VCaP (cell line): ENCODE data around the gene EEFSEC.

Experiments
- H3K27ac ChIP-seq: fragments of 450-650 bp; 2 replicates; pipeline ENCODE4 v1.5.1; 2017
- CTCF ChIP-seq: fragments of 450-650 bp; conservative IDR thresholded peaks from 2 replicates; pipeline ENCODE4 v1.5.1; 2017; ENCODE audit warnings: mild to moderate bottlenecking, moderate library complexity

The EEFSEC gene

GRCh38 chr3:128277378-128278069 lies 124.2 kb downstream of the EEFSEC start:
- no peak overlapping the region for H3K27ac ChIP-seq
- TF ChIP-seq CTCF = no peak

- no peak for TF ChIP-seq CTCF
- H3K27ac ChIP-seq = no peak overlapping the region
Measured at GRCh38 chr3:128278130-128278529, 124.8 kb downstream of the EEFSEC start.

GRCh38 chr3:128278761-128279600 lies 125.7 kb downstream of the EEFSEC start:
- H3K27ac ChIP-seq = no peak overlapping the region
- no peak for TF ChIP-seq CTCF

GRCh38 chr3:128279601-128279880 lies 126.3 kb downstream of the EEFSEC start:
- TF ChIP-seq CTCF = no peak

GRCh38 chr3:128280481-128281052 lies 127.3 kb downstream of the EEFSEC start:
- 0 out of 2 replicates have a peak overlapping the region, but pooled peaks have one; percentile 15 for H3K27ac ChIP-seq
- TF ChIP-seq CTCF = no peak

More at GRCh38 chr3:128279601-128279880, 126.3 kb downstream of the EEFSEC start:
- H3K27ac ChIP-seq = no peak overlapping the region

- TF ChIP-seq CTCF = no peak
- H3K27ac ChIP-seq = peak overlapping the region; percentile 68
Measured at GRCh38 chr3:128281056-128281455, 127.8 kb downstream of the EEFSEC start.
